OCI-LY7 (cell line): ENCODE data around the gene CA5B.

Experiments used
- EZH2phosphoT487 ChIP-seq: fragments of 200-600 bp; sonication (generic); IDR thresholded peaks from 2 replicates; pipeline ENCODE4 v1.6.1; 2018; ENCODE audit warnings: low read depth, borderline replicate concordance, mild to moderate bottlenecking, mixed run types, antibody characterized with exemption, low read length, moderate library complexity, mixed read lengths
- TF ChIP-seq, protein P1 (sequence below): fragments of 200-600 bp; sonication (generic); conservative IDR thresholded peaks from 2 replicates; pipeline ENCODE4 v1.5.1; 2014; ENCODE audit warnings: mild to moderate bottlenecking, antibody characterized with exemption, low read length, moderate library complexity, mixed read lengths

DNA sequence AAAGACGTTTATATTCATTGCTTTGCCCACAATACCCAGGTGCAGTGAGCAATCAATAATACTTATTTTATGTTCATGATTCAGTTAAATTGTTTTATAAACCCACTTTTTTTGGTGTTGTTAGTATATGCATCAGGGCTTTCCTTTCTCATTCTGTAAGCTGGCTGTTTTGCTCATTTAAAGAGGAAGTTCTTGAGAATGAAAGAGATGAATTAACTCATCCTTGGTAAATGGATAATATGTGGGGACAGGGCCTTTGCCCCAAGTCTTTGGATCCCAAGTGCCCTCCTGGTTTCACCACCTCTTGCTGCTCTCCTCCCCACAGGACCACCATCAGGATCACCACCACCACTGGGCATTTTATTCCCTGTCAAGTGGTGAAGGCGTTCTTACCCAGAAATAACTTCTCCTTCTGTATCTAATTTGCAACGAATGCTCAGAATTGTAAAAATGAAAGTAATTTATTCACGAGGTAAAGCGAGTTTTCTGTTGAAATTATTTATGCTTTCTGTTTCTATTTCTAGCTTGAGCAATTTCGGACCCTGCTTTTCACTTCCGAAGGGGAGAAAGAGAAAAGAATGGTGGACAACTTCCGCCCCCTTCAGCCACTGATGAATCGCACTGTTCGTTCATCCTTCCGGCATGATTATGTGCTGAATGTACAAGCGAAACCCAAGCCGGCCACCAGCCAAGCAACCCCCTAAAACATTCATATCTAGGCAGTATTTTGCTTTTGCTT is 44.1 kb downstream of the CA5B start:
- TF ChIP-seq, protein P1, sequence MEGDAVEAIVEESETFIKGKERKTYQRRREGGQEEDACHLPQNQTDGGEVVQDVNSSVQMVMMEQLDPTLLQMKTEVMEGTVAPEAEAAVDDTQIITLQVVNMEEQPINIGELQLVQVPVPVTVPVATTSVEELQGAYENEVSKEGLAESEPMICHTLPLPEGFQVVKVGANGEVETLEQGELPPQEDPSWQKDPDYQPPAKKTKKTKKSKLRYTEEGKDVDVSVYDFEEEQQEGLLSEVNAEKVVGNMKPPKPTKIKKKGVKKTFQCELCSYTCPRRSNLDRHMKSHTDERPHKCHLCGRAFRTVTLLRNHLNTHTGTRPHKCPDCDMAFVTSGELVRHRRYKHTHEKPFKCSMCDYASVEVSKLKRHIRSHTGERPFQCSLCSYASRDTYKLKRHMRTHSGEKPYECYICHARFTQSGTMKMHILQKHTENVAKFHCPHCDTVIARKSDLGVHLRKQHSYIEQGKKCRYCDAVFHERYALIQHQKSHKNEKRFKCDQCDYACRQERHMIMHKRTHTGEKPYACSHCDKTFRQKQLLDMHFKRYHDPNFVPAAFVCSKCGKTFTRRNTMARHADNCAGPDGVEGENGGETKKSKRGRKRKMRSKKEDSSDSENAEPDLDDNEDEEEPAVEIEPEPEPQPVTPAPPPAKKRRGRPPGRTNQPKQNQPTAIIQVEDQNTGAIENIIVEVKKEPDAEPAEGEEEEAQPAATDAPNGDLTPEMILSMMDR = 0 out of 2 replicates have a peak, but pooled peaks have one; percentile 17
- TF ChIP-seq EZH2phosphoT487 = no peak
